HG02840 (cell line): ENCODE data around the gene DDX4.

Experiments
- ATAC-seq: cut with Tn5 transposase; IDR thresholded peaks from one replicate; pipeline ENCODE4 v1.9.1; 2021; ENCODE audit warnings: mild to moderate bottlenecking, moderate library complexity, moderate number of reproducible peaks; ENCODE audit not compliant: unreplicated experiment, low FRiP score

The DDX4 gene

GRCh38 chr5:55817030-55817429 lies 79.2 kb downstream of the DDX4 start:
- no peak for ATAC-seq

GRCh38 chr5:55820488-55820887 lies 82.6 kb downstream of the DDX4 start:
- ATAC-seq = no peak

- no peak for ATAC-seq
Measured at GRCh38 chr5:55821731-55822512, 84.1 kb downstream of the DDX4 start.

DNA sequence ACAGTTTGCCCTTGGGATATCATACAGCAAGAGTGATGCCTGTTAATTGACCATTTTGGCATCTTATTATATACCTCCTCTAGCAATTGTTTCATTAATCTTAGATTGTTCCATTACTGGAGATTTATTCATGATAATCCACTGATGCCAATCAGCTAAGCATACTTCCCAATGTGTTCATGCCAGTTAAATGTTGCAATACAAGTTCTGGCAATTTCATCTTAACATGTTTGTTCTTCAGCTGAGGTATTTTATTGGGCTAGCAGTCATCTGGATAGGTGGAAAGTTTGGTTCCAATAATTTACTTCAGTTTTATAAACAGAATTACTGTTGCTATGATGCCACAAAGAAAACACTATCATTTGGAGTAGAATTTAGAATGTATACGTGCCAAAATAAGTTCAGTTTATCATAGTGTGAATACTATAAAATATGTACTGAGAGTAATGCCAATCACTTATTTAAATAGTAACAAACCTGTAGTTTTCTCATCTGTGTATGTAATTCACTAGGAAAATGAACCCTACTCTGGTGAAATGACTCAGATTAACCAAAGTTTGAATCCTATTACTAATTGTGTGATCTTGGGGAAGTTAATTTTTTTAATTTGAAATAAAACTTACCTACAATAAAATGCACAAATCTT lies 85.4 kb downstream of the DDX4 start:
- ATAC-seq = no peak

DNA sequence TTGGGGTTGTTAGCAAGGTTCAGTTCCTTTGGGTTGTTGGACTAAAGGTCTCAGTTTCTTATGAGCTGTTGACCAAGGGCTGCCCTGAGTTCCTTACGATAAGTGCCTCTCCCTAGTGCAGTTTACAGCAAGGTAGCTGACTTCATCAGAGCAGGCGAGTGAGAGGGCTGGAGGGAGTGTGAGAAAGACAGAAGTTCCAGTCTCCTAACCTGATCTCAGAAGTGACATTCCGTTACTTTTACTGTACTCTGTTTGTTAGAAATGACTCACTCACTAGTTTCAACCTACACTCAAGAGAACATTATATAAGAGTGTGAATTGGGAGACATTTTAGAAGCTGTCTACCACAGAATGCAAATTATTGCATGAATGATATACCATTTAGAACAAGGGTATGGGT lies 92.1 kb downstream of the DDX4 start:
- ATAC-seq = no peak

GRCh38 chr5:55832446-55832845 lies 94.6 kb downstream of the DDX4 start:
- ATAC-seq = no peak

DNA sequence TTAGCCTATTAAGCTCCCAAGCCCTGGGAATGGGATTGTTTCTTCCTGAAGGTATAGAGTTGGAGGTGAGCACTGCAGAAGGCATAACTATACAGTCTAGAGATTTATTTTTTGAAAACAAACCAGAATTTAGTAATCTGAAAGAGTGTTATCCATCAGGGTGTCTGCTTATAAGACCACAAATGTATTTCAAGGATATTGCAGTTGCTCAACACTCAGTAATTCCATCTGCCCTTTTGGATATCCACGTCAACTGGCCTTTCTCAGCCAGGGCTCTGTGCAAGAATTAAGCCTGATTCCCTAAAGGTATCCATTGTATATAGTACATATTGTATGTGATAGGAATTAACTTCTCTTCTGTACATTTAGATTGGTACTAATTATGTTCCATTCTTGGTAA lies 98.3 kb downstream of the DDX4 start:
- ATAC-seq = no peak

DNA sequence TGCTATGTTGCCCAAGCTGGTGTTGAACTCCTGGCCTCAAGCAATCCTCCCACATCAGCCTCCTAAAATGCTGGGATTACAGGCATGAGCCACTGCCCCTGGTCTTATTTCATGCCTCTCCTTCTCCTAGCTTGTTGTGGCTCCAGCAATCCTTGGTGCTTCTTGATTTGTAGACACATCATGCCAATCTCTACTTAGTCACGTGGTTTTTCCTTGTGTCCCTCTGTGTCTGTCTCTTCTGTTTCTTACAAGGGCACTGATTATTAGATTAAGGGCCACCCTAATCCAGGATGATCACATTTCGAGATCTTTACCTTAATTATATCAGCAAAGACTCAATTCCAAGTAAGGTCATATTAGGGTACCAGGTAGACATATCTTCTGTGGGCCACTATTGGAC lies 104.1 kb downstream of the DDX4 start:
- ATAC-seq = no peak

- ATAC-seq = no peak
Measured at GRCh38 chr5:55847837-55848236, 110.0 kb downstream of the DDX4 start.

- no peak for ATAC-seq
Measured at GRCh38 chr5:55848783-55849182, 110.9 kb downstream of the DDX4 start.

- no peak for ATAC-seq
Measured at GRCh38 chr5:55850839-55851674, 113.2 kb downstream of the DDX4 start, which contains the start of gene IL31RA. TSS of gene IL31RA (plus strand) at chr5:55851357. CDS start at chr5:55851571, 214 bp downstream.

DNA sequence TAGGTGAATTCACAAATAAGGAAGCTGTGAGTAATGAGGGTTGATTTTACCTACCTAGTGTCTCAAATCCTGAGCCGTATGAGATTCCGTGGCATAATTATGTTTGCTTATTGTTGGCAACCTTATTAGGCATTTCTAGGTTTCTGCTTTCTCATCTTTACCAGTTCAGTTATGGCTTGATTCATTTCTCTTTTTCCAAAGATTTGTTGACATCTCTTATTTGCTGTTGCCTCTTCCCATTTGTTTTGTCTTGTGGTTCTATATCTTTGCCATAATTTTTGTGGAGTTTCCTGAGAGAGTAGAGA lies 113.8 kb downstream of the DDX4 start:
- ATAC-seq = no peak

DNA sequence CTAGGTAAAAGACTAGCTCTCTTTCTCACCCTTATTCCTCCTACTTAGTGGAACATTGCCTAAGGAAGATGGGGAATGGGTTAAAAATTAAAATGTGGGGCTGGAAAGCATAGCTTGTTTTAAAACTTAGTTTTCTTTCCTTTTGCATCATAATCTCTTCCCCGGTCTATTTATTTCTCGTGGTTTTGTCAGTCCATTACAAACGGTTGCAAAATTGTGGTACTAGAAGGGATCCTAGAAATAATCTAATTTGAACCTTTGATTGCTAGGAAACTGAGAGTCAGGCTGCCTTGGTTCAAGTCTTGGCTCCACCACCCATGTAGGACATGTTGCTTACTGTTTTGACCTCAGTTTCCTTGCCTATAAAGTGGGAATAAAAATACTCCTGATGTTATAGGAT lies 114.6 kb downstream of the DDX4 start:
- no peak for ATAC-seq

- ATAC-seq = no peak
Measured at GRCh38 chr5:55853041-55853670, 115.3 kb downstream of the DDX4 start.

DNA sequence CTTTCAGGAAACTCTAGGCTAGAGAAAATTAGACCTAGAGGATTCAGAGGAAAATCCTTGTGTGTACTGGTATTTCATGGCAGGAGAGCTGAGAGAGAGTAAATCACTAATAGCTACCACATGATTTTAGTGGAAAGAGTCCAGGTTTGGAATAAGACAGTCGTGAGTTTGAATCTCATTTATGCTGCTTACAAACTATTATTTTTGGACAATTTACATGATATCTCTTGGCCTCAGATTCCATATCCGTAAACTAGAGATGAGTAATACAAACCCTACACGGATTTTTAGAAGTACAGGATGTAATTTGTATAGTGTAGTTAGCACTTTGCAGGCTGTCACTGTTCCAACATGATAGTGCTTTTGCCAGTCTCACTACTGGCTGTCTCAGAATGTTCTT lies 116.0 kb downstream of the DDX4 start:
- no peak for ATAC-seq

DNA sequence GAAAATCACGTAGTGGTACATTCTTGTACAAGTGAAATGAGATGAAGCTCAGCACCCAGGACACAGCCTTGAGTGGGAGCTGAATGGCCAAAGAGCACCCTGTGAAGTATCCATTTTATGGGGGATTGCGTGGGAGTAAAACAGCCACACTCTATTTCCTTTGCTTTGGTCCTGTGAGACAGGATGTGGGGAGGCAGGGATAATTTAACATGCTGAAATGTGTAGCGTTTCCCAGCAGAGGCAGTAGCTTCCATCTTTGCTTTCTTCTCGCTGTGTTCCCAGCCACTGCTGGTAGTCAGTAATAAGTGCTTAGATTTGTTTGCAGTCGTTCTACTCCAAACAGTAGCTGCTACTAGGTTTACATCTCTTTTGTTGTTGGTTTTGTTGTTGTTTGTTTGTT lies 117.6 kb downstream of the DDX4 start:
- no peak for ATAC-seq

- no peak for ATAC-seq
Measured at GRCh38 chr5:55856516-55857246, 118.8 kb downstream of the DDX4 start.

DNA sequence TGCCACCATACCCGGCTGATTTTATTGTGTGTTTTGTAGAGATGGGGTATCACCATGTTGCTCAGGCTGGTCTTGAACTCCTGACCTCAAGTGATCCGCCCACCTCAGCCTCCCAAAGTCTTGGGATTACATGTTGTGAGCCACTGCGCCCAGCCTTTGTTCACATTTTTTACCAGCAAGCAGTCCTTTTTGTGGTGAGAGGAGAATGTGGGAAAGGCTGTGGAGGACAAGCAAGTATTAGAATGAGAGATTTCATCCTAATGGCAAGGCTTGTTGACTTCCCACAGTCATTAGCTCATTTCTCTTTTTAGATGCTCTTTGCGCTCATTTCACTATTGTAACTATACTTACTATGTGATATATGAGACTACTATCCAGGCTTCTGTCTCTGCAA lies 119.4 kb downstream of the DDX4 start:
- no peak for ATAC-seq

GRCh38 chr5:55858104-55858503 lies 120.2 kb downstream of the DDX4 start:
- no peak for ATAC-seq

- ATAC-seq = no peak
Measured at GRCh38 chr5:55860288-55860687, 122.4 kb downstream of the DDX4 start.
